ENCODE measurements around the gene ATP4A. TPM values are rescaled to one million over a fixed set of nuclear protein-coding genes. Genes with fewer than 3 reads are reported as not detected.
"Not testable (repeated sequence)": the region's sequence is repeated elsewhere in the genome, so short reads cannot be mapped to it uniquely, and the experiment has no call there.

ATP4A gene
- 0.74 TPM for polyA plus RNA-seq (2012; ENCODE audit: missing spikeins)

- TF ChIP-seq TAF1 (IDR thresholded peaks at IDR 0.05; ENCODE audit: borderline replicate concordance, low read depth, low read length) (no peak), POLR2AphosphoS5 (IDR thresholded peaks at IDR 0.05; ENCODE audit: low read depth, low read length) (no peak), POLR2A (IDR thresholded peaks at IDR 0.05; ENCODE audit: low read depth, low read length) (no peak)
- DNase-seq (ENCODE audit: insufficient read length), result no peak
- FAIRE-seq, result no peak
Measured at GRCh38 chr19:35563207-35563829, at the start of gene ATP4A. Gene ATP4A (minus strand): TSS chr19:35563658. CDS start chr19:35563629, 29 bp downstream.

GRCh38 chr19:35612559-35613321, 49.3 kb upstream of the ATP4A start, which contains the start of gene HAUS5:
Gene HAUS5 (plus strand): TSS chr19:35612735. CDS start chr19:35612795, 60 bp downstream.
- DNase-seq (ENCODE audit: insufficient read length), result peak; percentile 90
- TF ChIP-seq TAF1 (IDR thresholded peaks at IDR 0.05; ENCODE audit: borderline replicate concordance, low read depth, low read length) (peak; percentile 49; the same call in 1 of the 2 replicates), POLR2AphosphoS5 (IDR thresholded peaks at IDR 0.05; ENCODE audit: low read depth, low read length) (peak; percentile 70; the same call in 1 of the 2 replicates), POLR2A (IDR thresholded peaks at IDR 0.05; ENCODE audit: low read depth, low read length) (peak; percentile 83)
- FAIRE-seq, result peak; percentile 100

DNA sequence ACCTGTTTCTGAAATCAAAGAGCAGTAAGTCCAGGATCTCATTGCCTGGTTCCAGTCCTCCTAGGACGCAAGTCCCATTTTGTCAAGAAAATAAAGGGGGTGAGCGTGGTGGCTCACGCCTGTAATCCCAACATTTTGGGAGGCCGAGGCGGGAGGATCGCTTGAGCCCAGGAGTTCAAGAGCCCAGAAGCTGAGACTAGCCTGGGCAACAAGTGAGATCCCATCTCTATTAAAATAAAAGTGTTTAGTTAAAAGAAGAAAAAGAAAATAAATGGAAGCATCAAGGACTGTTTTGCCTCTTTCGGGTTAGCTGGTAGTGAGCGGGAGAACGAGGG, 48.7 kb upstream of the ATP4A start:
- TF ChIP-seq POLR2A (IDR thresholded peaks at IDR 0.05; ENCODE audit: low read depth, low read length), result no peak
- TF ChIP-seq POLR2AphosphoS5 (IDR thresholded peaks at IDR 0.05; ENCODE audit: low read depth, low read length), result no peak
- no peak for TF ChIP-seq TAF1 (IDR thresholded peaks at IDR 0.05; ENCODE audit: borderline replicate concordance, low read depth, low read length)
- FAIRE-seq (no peak), DNase-seq (ENCODE audit: insufficient read length) (no peak)

DNA sequence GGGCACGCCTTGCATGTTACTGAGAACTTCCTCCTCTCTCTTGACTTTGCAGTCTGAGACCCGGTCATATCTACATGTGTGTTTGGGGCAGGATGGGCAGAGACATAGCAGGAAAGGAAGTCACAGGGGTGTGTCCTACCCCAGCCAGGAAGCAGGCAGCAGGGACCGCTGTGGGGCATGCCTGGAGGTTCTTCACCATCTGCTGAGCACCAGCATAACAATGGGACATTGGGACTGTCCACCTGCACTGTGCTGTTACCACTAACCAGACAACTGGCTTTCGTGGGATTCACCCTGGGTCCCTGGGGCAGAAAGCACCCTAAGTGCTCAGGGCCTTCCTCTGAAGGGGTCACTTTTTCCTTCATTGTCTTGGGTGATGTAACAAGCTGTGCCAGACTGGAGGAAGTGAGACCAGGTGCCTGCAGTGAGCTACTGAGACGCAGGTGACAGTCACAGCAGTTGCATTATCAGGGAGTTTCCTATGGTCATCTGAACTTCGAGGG, 46.4 kb upstream of the ATP4A start:
- DNase-seq (ENCODE audit: insufficient read length) (no peak), FAIRE-seq (peak; percentile 80)
- TF ChIP-seq TAF1 (IDR thresholded peaks at IDR 0.05; ENCODE audit: borderline replicate concordance, low read depth, low read length), result 0 out of 2 replicates have a peak, but pooled peaks have one; percentile 49
- peak; percentile 55; the same call in 1 of the 2 replicates for TF ChIP-seq POLR2A (IDR thresholded peaks at IDR 0.05; ENCODE audit: low read depth, low read length)
- 0 out of 2 replicates have a peak, but pooled peaks have one; percentile 30 for TF ChIP-seq POLR2AphosphoS5 (IDR thresholded peaks at IDR 0.05; ENCODE audit: low read depth, low read length)

DNA sequence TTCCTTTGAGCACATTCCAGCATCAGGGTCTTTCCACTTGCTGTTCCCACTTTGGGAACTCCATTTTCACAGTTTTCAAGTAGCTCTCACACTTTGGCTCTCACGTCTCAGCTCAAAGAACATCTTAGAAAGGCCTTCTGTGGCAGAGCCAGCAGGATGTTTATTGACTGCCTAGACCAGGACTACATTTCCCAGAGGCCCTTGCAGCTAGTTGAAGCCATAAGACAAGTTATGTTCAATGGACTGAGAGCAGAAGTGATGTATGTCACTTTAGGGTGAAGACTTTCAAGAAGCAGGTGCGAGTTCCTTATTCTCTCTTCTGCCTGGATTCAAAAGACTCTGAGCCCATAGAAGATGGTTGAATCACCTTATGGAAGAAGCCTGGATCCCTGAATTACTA, 44.8 kb upstream of the ATP4A start:
- no peak for FAIRE-seq
- no peak for TF ChIP-seq TAF1 (IDR thresholded peaks at IDR 0.05; ENCODE audit: borderline replicate concordance, low read depth, low read length)
- TF ChIP-seq POLR2A (IDR thresholded peaks at IDR 0.05; ENCODE audit: low read depth, low read length), result no peak
- TF ChIP-seq POLR2AphosphoS5 (IDR thresholded peaks at IDR 0.05; ENCODE audit: low read depth, low read length), result no peak
- no peak for DNase-seq (ENCODE audit: insufficient read length)

- TF ChIP-seq POLR2A (IDR thresholded peaks at IDR 0.05; ENCODE audit: low read depth, low read length), result no peak
- TF ChIP-seq POLR2AphosphoS5 (IDR thresholded peaks at IDR 0.05; ENCODE audit: low read depth, low read length), result no peak
- no peak for TF ChIP-seq TAF1 (IDR thresholded peaks at IDR 0.05; ENCODE audit: borderline replicate concordance, low read depth, low read length)
- DNase-seq (ENCODE audit: insufficient read length), result no peak
- no peak for FAIRE-seq
Measured at GRCh38 chr19:35607661-35608060, 44.2 kb upstream of the ATP4A start.

DNA sequence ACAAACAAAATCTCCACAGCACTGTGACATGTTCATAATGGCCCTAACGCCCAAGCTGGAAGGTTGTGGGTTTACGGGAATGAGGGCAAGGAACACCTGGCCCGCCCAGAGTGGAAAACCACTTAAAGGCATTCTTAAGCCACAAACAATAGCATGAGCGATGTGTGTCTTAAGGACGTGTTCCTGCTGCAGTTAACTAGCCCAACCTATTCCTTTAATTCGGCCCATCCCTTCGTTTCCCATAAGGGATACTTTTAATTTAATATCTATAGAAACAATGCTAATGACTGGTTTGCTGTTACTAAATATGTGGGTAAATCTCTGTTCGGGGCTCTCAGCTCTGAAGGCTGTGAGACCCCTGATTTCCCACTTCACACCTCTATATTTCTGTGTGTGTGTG, 43.7 kb upstream of the ATP4A start:
- FAIRE-seq; DNase-seq (ENCODE audit: insufficient read length): not testable (repeated sequence)

DNA sequence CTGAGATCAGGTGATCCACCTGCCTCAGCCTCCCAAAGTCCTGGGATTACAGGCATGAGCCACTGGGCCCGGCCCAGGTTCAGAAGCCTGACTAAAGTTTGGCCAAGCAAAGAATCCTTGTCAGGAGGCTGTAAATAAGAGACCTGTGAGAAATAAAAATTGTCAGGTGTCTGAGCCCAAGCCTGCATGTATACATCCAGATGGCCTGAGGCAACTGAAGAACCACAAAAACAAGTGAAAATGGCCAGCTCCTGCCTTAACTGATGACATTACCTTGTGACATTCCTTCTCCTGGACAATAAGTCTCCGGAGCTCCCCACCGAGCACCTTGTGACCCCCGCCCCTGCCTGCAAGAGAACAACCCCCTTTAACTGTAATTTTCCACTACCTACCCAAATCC, 41.0 kb upstream of the ATP4A start:
- DNase-seq (ENCODE audit: insufficient read length); FAIRE-seq: not testable (repeated sequence)

DNA sequence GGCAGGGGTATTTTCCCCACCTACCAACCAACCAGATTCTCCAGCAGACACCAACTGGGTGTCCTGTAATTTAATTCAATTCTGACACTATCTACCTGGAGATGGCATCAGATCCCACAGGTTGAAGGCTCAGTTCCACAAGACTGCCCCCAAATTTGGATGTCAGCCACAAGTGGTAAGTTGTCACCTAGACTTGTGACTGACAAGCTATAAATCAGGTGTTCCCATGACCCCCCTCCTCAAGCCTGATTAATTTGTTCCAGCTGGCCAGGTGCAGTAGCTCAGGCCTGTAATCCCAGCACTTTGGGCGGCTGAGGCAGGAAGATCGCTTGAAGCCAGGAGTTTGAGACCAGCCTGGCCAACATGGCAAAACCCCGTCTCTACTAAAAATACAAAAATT, 38.5 kb upstream of the ATP4A start:
- TF ChIP-seq POLR2A (IDR thresholded peaks at IDR 0.05; ENCODE audit: low read depth, low read length) (no peak), TAF1 (IDR thresholded peaks at IDR 0.05; ENCODE audit: borderline replicate concordance, low read depth, low read length) (no peak), POLR2AphosphoS5 (IDR thresholded peaks at IDR 0.05; ENCODE audit: low read depth, low read length) (no peak)
- no peak for FAIRE-seq
- DNase-seq (ENCODE audit: insufficient read length), result no peak

DNA sequence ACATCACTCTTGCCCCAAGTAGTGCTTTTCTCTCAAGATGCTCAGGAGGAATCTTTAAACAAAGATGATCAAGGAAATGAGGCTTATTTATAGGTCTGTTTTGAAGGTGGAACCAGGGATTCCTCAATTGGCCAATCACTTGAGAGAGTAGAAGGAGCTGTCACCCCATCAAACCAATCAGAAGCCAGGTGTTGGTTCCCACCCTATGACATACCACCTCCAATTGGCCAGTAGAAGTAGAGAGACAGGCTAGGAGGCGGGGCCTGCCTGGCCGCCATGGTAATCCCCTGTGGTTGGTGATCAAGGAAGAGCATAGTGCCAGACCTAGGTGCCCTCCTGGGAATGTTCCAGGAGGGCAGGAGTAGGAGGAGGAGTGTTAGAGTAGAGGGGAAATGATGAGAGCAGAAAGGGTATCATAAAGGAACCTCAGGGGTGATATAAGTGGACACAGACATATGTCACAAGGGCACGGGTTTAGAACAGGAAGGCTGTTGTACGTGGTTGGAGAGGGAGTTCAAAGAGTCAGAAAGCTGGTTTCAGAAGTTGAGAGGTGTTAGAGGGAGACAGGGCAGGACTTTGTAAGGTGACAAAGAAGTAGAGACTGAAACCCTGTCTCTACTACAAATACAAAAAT, 33.0 kb upstream of the ATP4A start:
- FAIRE-seq, result no peak
- DNase-seq (ENCODE audit: insufficient read length), result peak; percentile 57
- TF ChIP-seq POLR2A (IDR thresholded peaks at IDR 0.05; ENCODE audit: low read depth, low read length) (no peak), TAF1 (IDR thresholded peaks at IDR 0.05; ENCODE audit: borderline replicate concordance, low read depth, low read length) (no peak), POLR2AphosphoS5 (IDR thresholded peaks at IDR 0.05; ENCODE audit: low read depth, low read length) (no peak)

DNA sequence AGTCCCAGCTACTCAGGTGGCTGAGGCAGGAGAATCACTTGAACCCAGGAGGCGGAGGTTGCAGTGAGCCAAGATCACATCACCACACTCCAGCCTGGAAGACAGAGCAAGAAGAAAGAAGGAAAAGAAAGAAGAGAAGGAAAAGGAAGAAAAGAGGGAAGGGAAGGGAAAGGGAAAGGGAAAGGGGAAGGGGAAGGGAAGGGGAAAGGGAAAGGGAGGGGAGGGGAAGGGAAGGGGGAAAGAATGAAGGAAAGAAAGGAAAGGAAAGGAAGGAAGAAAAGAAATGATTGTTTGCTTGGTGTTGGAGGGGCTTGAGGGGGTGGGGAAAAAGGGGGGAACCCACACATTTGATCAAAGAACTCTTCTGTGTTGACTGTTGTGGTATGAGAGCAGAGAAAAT, 32.5 kb upstream of the ATP4A start:
- TF ChIP-seq POLR2AphosphoS5 (IDR thresholded peaks at IDR 0.05; ENCODE audit: low read depth, low read length) (no peak), POLR2A (IDR thresholded peaks at IDR 0.05; ENCODE audit: low read depth, low read length) (no peak), TAF1 (IDR thresholded peaks at IDR 0.05; ENCODE audit: borderline replicate concordance, low read depth, low read length) (no peak)
- DNase-seq (ENCODE audit: insufficient read length), result no peak
- FAIRE-seq, result no peak

DNA sequence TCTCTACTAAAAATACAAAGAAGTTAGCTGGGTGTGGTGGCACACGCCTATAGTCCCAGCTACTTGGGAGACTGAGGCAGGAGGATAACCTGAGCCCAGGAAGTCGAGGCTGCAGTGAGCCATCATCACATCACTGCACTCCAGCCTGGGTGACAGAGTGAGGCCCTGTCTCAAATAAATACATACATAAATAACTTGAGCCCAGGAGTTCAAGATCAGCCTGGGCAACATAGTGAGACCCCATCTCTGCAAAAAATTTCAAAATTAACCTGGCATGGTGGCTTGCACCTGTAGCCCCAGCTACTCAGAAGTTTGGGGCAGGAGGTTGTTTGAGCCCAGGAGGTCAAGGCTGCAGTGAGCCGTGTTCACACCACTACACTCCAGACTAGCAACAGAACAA, 31.6 kb upstream of the ATP4A start:
- DNase-seq (ENCODE audit: insufficient read length); FAIRE-seq: not testable (repeated sequence)

Measured in GM12892 (cell line).